CD4-positive, alpha-beta T cell (primary cell): Measurements from ENCODE around the gene C11orf54. TPM values are rescaled to one million over a fixed set of nuclear protein-coding genes. Genes with fewer than 3 reads are reported as not detected.
A peak's percentile ranks its signal among the peaks of the same experiment; 100 is the strongest.
"Not testable (repeated sequence)": the region's sequence is repeated elsewhere in the genome, so short reads cannot be mapped to it uniquely, and the experiment has no call there.

Experiments
- ATAC-seq: fragments of 200-7000 bp; cut with Tn5 transposase; one replicate; pipeline ENCODE4 v1.10.0; 2022; ENCODE audit warnings: mild to moderate bottlenecking; ENCODE audit not compliant: poor library complexity
- CTCF ChIA-PET: fragments of 350-600 bp; sonication (Branson Sonifier 250); formaldehyde crosslinking; loops from one replicate; lab custom pipeline; 2021; ENCODE audit warnings: antibody characterized with exemption, inconsistent platforms; lab: Charles Lee
- POLR2A ChIA-PET: fragments of 350-600 bp; sonication (Branson Sonifier 250); formaldehyde crosslinking; loops from one replicate; lab custom pipeline; 2021; ENCODE audit warnings: antibody characterized with exemption, inconsistent platforms; lab: Charles Lee
- DNase-seq, 14 experiments: peaks; one replicate each; pipeline ENCODE4 v3.0.0-alpha.2; 2013 to 2020; ENCODE audit warnings: mixed read lengths in 2 of 14
- H3K27ac ChIP-seq, 2 donors: one replicate each; pipeline versions ENCODE4 v1.5.1 to v1.7.0; 2013; ENCODE audit warnings: low read length in 2 of 2, low read depth in 1 of 2, mild to moderate bottlenecking in 1 of 2
- H3K27me3 ChIP-seq, 2 experiments: 1 replicate in 1 of 2; 2 replicates in 1 of 2; pipeline versions ENCODE4 v1.6.1 to v1.7.0; 2013; ENCODE audit warnings: low read length in 2 of 2, control low read depth in 1 of 2, mild to moderate bottlenecking in 1 of 2, moderate library complexity in 1 of 2; ENCODE audit not compliant: insufficient read depth in 2 of 2, control insufficient read depth in 1 of 2
- H3K36me3 ChIP-seq: one replicate; pipeline ENCODE4 v1.6.1; 2013; ENCODE audit warnings: low read length, control low read depth; ENCODE audit not compliant: insufficient read depth
- H3K4me1 ChIP-seq: one replicate; pipeline ENCODE4 v1.6.1; 2013; ENCODE audit warnings: low read length, control low read depth; ENCODE audit not compliant: insufficient read depth
- H3K4me3 ChIP-seq: one replicate; pipeline ENCODE4 v1.5.1; 2013; ENCODE audit warnings: mild to moderate bottlenecking, low read length, moderate library complexity
- H3K9me3 ChIP-seq, 2 experiments: 1 replicate in 1 of 2; 2 replicates in 1 of 2; pipeline versions ENCODE4 v1.6.1 to v1.7.0; 2013; ENCODE audit warnings: low read length in 2 of 2, mild to moderate bottlenecking in 2 of 2, control low read depth in 1 of 2, moderate library complexity in 1 of 2; ENCODE audit not compliant: control insufficient read depth in 1 of 2, insufficient read depth in 1 of 2
- H3K27ac Mint-ChIP-seq: one replicate; pipeline ENCODE4 v1.8.0; 2020; ENCODE audit warnings: mixed read lengths
- H3K27me3 Mint-ChIP-seq: one replicate; pipeline ENCODE4 v1.8.0; 2021; ENCODE audit warnings: mixed read lengths
- H3K36me3 Mint-ChIP-seq: one replicate; pipeline ENCODE4 v1.8.0; 2021; ENCODE audit warnings: low read depth, mixed read lengths
- H3K4me1 Mint-ChIP-seq: one replicate; pipeline ENCODE4 v1.8.0; 2021; ENCODE audit warnings: low read depth, mixed read lengths
- H3K4me3 Mint-ChIP-seq: one replicate; pipeline ENCODE4 v1.8.0; 2020; ENCODE audit warnings: mild to moderate bottlenecking, mixed read lengths
- H3K9me3 Mint-ChIP-seq: one replicate; pipeline ENCODE4 v1.8.0; 2020; ENCODE audit warnings: mixed read lengths
- CTCF ChIP-seq: fragments of 200-600 bp; IDR thresholded peaks from one replicate; pipeline ENCODE4 v1.8.0; 2022; ENCODE audit warnings: antibody characterized with exemption, mild to moderate bottlenecking
- intact Hi-C, 2 experiments: fragments of 100-400 bp; cut with DNase I in 1 of 2; cut with micrococcal nuclease in 1 of 2; formaldehyde crosslinking; loops; one replicate each; pipeline versions ENCODE4 v1.15.1 to v1.9.0; 2023 to 2025; cut with DNase I, micrococcal nuclease
- total RNA-seq, 174 experiments: library from RNA in 2 of 174; stranded (reverse) in 2 of 174; gene quantifications; one replicate each; pipeline ENCODE4 v1.2.3 and lab custom pipeline; 2021 to 2026

The C11orf54 gene
- total RNA-seq, 2 experiments from 2014 or later, result 6.8 to 8.0 TPM

- TF ChIP-seq CTCF, result no peak
These were observed 32.2 kb downstream of the C11orf54 start for GRCh38 chr11:93773601-93774200.

GRCh38 chr11:93774560-93774959 lies 33.1 kb downstream of the C11orf54 start:
- H3K9me3 Mint-ChIP-seq, CTCF ChIA-PET, H3K27me3 ChIP-seq, H3K4me1 Mint-ChIP-seq, H3K4me3 Mint-ChIP-seq, H3K4me3 ChIP-seq, H3K36me3 ChIP-seq, H3K36me3 Mint-ChIP-seq, POLR2A ChIA-PET, H3K27me3 Mint-ChIP-seq, intact Hi-C loops, ATAC-seq, H3K27ac ChIP-seq, DNase-seq, H3K27ac Mint-ChIP-seq, H3K4me1 ChIP-seq: not testable (repeated sequence)
- H3K9me3 ChIP-seq, result peaks cover 0 to 14% of the 10 kb centered on the region in 2 experiments

More at GRCh38 chr11:93773601-93774200, 32.2 kb downstream of the C11orf54 start:
- Histone ChIP-seq H3K27me3 (no peaks in the 10 kb centered on the region), H3K9me3 (peaks cover 0 to 14% of the 10 kb centered on the region in 2 experiments), H3K4me1 (no peaks in the 10 kb centered on the region), H3K36me3 (no peaks in the 10 kb centered on the region), H3K27ac (no peak overlapping the region), H3K4me3 (no peak overlapping the region)
- ATAC-seq (no peak), DNase-seq (no peak)
- intact Hi-C loops, result no loop called here
- Mint-ChIP-seq H3K27me3 (no peaks in the 10 kb centered on the region), H3K9me3 (no peaks in the 10 kb centered on the region), H3K36me3 (no peaks in the 10 kb centered on the region), H3K4me3 (no peak overlapping the region), H3K4me1 (no peaks in the 10 kb centered on the region), H3K27ac (no peak overlapping the region)
- POLR2A ChIA-PET, result no interaction called here
- CTCF ChIA-PET, result no interaction called here

- Mint-ChIP-seq H3K27me3 (no peaks in the 10 kb centered on the region), H3K27ac (no peak overlapping the region), H3K4me3 (no peak overlapping the region), H3K36me3 (no peaks in the 10 kb centered on the region), H3K9me3 (no peaks in the 10 kb centered on the region), H3K4me1 (no peaks in the 10 kb centered on the region)
- POLR2A ChIA-PET, result interaction anchor here (0.7 kb wide), 1 partner anchor 127 kb away, joined by 3 read pairs; no protein-coding TSS in a partner anchor
- Histone ChIP-seq H3K36me3 (no peaks in the 10 kb centered on the region), H3K4me1 (no peaks in the 10 kb centered on the region), H3K4me3 (no peak overlapping the region), H3K27me3 (no peaks in the 10 kb centered on the region), H3K9me3 (peaks cover 0 to 14% of the 10 kb centered on the region in 2 experiments), H3K27ac (no peak overlapping the region)
- CTCF ChIA-PET, result no interaction called here
- peak in 2 of 14 experiments; percentile 5 to 13 for DNase-seq
- intact Hi-C loops, result no loop called here
- no peak for TF ChIP-seq CTCF
- ATAC-seq, result no peak
These were observed 33.8 kb downstream of the C11orf54 start for GRCh38 chr11:93775289-93775688.
